OCI-LY1 (cell line): ENCODE measurements around the gene BCAS2.
A peak's percentile ranks its signal among the peaks of the same experiment; 100 is the strongest.

Experiments used
- H2AFZ ChIP-seq: fragments of 200-600 bp; sonication (generic), shearing (Covaris generic); 2 replicates; pipeline ENCODE4 v1.6.0; 2014; ENCODE audit warnings: antibody characterized with exemption, mild to moderate bottlenecking, low read length
- H3F3A ChIP-seq: fragments of 200-600 bp; sonication (generic), shearing (Covaris generic); 2 replicates; pipeline ENCODE4 v1.6.0; 2014; ENCODE audit warnings: mild to moderate bottlenecking, antibody characterized with exemption, low read length, moderate library complexity; ENCODE audit not compliant: insufficient read depth
- H3K27ac ChIP-seq: fragments of 200-600 bp; sonication (generic); 2 replicates; pipeline ENCODE4 v1.5.1; 2014; ENCODE audit warnings: low read length, mixed run types, mild to moderate bottlenecking, low read depth; ENCODE audit not compliant: poor library complexity, severe bottlenecking
- H3K27me3 ChIP-seq: fragments of 200-600 bp; sonication (generic); 2 replicates; pipeline ENCODE4 v1.6.0; 2014; ENCODE audit warnings: antibody characterized with exemption, mild to moderate bottlenecking, low read length, moderate library complexity; ENCODE audit not compliant: insufficient read depth
- H3K36me3 ChIP-seq: fragments of 200-600 bp; sonication (generic); 2 replicates; pipeline ENCODE4 v1.6.1; 2014; ENCODE audit warnings: mild to moderate bottlenecking, antibody characterized with exemption, low read length, moderate library complexity, mixed read lengths; ENCODE audit not compliant: insufficient read depth
- H3K4me1 ChIP-seq: fragments of 200-600 bp; sonication (generic); 2 replicates; pipeline ENCODE4 v1.5.1; 2014; ENCODE audit warnings: mild to moderate bottlenecking, low read length, moderate library complexity; ENCODE audit not compliant: insufficient read depth, severe bottlenecking
- H3K4me2 ChIP-seq: fragments of 200-600 bp; sonication (generic), shearing (Covaris generic); 2 replicates; pipeline ENCODE4 v1.6.1; 2014; ENCODE audit warnings: low read length
- H3K4me3 ChIP-seq: fragments of 200-600 bp; sonication (generic); 2 replicates; pipeline ENCODE4 v1.5.1; 2014; ENCODE audit warnings: low read length, low read depth, mild to moderate bottlenecking, mixed read lengths; ENCODE audit not compliant: poor library complexity, severe bottlenecking
- H3K79me2 ChIP-seq: fragments of 200-600 bp; shearing (Covaris generic); 2 replicates; pipeline ENCODE4 v1.6.1; 2016; ENCODE audit warnings: mixed run types, low read length, mixed read lengths; ENCODE audit not compliant: insufficient read depth
- H3K9ac ChIP-seq: fragments of 200-600 bp; sonication (generic), shearing (Covaris generic); 2 replicates; pipeline ENCODE4 v1.6.1; 2014; ENCODE audit warnings: mild to moderate bottlenecking, low read length, mixed read lengths
- H3K9me2 ChIP-seq: fragments of 200-600 bp; sonication (generic), shearing (Covaris generic); 2 replicates; pipeline ENCODE4 v1.6.1; 2014; ENCODE audit warnings: low read depth, mild to moderate bottlenecking, low read length, mixed read lengths
- H3K9me3 ChIP-seq: fragments of 200-600 bp; shearing (Covaris generic); 2 replicates; pipeline ENCODE4 v1.6.1; 2014; ENCODE audit warnings: low read length, mixed read lengths
- H4K20me1 ChIP-seq: fragments of 200-600 bp; sonication (generic), shearing (Covaris generic); 2 replicates; pipeline ENCODE4 v1.6.0; 2016; ENCODE audit warnings: mild to moderate bottlenecking, low read length; ENCODE audit not compliant: insufficient read depth
- EZH2 ChIP-seq: fragments of 200-600 bp; sonication (generic), shearing (Covaris generic); IDR thresholded peaks from 2 replicates; pipeline ENCODE4 v1.8.0; 2017; ENCODE audit warnings: borderline replicate concordance, mixed run types, mild to moderate bottlenecking, antibody characterized with exemption, low read length, moderate library complexity, mixed read lengths
- TF ChIP-seq, protein P1 (sequence below): fragments of 200-600 bp; sonication (generic), shearing (Covaris generic); IDR thresholded peaks from 2 replicates; pipeline ENCODE4 v1.5.1; 2017; ENCODE audit warnings: mild to moderate bottlenecking, antibody characterized with exemption, low read length, moderate library complexity, mixed read lengths

The BCAS2 gene

DNA sequence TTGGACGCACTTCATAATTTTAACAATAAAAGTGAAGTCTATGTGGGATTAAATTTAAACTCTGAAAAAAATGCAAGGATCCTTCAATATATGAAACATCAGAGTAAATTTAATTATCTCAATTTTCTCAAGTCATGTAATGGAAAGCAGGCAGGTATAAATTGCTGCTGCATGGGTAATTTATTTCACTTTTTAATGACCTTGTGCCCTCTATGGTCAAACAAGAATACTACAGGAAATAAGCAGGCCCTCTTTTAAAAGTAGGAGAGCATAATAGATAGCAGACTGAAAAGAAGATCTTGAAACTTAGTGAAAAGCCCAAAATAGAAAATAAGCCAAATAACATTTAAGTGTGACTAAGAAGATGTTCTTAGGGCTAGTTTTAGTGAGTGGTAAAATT lies 22.9 kb downstream of the BCAS2 start:
- Histone ChIP-seq H3K79me2 (no peaks in the 10 kb centered on the region), H3K9me3 (no peaks in the 10 kb centered on the region), H2AFZ (no peak overlapping the region), H3K4me2 (no peak overlapping the region), H3K36me3 (no peaks in the 10 kb centered on the region), H3K4me3 (no peak overlapping the region), H3K4me1 (no peaks in the 10 kb centered on the region), H3K9ac (no peak overlapping the region), H4K20me1 (no peaks in the 10 kb centered on the region), H3K27me3 (no peaks in the 10 kb centered on the region), H3F3A (no peaks in the 10 kb centered on the region), H3K27ac (no peak overlapping the region), H3K9me2 (no peaks in the 10 kb centered on the region)
- TF ChIP-seq, protein P1, sequence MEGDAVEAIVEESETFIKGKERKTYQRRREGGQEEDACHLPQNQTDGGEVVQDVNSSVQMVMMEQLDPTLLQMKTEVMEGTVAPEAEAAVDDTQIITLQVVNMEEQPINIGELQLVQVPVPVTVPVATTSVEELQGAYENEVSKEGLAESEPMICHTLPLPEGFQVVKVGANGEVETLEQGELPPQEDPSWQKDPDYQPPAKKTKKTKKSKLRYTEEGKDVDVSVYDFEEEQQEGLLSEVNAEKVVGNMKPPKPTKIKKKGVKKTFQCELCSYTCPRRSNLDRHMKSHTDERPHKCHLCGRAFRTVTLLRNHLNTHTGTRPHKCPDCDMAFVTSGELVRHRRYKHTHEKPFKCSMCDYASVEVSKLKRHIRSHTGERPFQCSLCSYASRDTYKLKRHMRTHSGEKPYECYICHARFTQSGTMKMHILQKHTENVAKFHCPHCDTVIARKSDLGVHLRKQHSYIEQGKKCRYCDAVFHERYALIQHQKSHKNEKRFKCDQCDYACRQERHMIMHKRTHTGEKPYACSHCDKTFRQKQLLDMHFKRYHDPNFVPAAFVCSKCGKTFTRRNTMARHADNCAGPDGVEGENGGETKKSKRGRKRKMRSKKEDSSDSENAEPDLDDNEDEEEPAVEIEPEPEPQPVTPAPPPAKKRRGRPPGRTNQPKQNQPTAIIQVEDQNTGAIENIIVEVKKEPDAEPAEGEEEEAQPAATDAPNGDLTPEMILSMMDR: peak; percentile 72
- TF ChIP-seq EZH2: no peak

DNA sequence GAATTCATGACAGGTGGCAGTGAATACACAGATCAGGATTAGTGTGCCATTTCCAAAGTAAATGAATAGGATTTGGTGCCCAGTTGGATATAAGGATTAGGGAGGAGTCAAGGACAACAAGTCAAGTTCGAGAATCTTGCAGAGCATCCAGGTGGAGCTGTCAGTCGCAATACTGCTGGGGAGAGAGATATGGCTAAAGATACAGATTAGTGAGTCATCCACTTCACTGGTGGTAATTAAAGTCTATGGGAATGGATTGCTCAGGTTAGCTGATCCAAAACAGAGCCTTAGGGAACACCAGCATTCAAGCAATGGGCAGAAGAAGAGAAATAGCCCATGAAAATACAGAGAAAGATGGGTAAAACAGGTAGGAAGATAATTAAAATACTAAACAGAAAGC lies 26.8 kb downstream of the BCAS2 start:
- Histone ChIP-seq H3K79me2 (no peaks in the 10 kb centered on the region), H2AFZ (no peak overlapping the region)

DNA sequence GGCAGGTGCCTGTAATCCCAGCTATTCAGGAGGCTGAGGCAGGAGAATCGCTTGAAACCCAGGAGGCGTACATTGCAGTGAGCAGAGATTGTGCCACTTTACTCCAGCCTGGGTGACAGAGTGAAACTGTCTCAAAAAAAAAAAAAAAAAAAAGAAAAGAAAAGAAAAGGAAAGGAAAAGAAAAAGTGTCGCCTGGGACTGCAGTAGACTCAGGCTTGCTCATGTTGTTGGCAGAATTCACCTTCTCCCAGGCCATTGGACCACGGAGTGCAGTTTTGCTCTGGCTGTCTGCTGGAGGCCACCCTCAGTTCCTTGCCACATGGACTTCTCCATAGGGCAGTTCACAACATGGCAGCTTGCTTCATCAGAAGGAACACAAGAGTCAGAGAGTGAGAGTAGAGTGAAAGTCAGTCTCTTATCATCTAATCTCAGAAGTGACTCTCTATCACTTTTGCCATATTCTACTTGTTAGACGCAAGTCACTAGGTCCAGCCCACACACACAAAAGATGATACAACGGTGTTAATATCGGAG lies 29.2 kb downstream of the BCAS2 start:
- no peak overlapping the region for H3K27ac ChIP-seq
- no peaks in the 10 kb centered on the region for H4K20me1 ChIP-seq
- H2AFZ ChIP-seq: no peak overlapping the region
- H3K9me3 ChIP-seq: no peaks in the 10 kb centered on the region
- H3K79me2 ChIP-seq: no peaks in the 10 kb centered on the region
- H3K27me3 ChIP-seq: no peaks in the 10 kb centered on the region
- no peaks in the 10 kb centered on the region for H3K36me3 ChIP-seq
- TF ChIP-seq, protein P1: no peak
- no peak for TF ChIP-seq EZH2
- H3K4me3 ChIP-seq: no peak overlapping the region
- H3K4me1 ChIP-seq: no peaks in the 10 kb centered on the region
- no peak overlapping the region for H3K4me2 ChIP-seq
- no peaks in the 10 kb centered on the region for H3F3A ChIP-seq
- no peaks in the 10 kb centered on the region for H3K9me2 ChIP-seq
- H3K9ac ChIP-seq: no peak overlapping the region

More for the DNA sequence above, 26.8 kb downstream of the BCAS2 start:
- H3K4me3 ChIP-seq: no peak overlapping the region
- no peaks in the 10 kb centered on the region for H3K9me3 ChIP-seq
- H3K4me1 ChIP-seq: no peaks in the 10 kb centered on the region
- no peak overlapping the region for H3K4me2 ChIP-seq
- H3K27me3 ChIP-seq: no peaks in the 10 kb centered on the region
- H4K20me1 ChIP-seq: no peaks in the 10 kb centered on the region
- no peaks in the 10 kb centered on the region for H3K9me2 ChIP-seq
- TF ChIP-seq EZH2: no peak
- TF ChIP-seq, protein P1: no peak
- no peaks in the 10 kb centered on the region for H3K36me3 ChIP-seq
- H3F3A ChIP-seq: no peaks in the 10 kb centered on the region
- no peak overlapping the region for H3K27ac ChIP-seq
- H3K9ac ChIP-seq: no peak overlapping the region
